OCI-LY7 (cell line): Measurements from ENCODE around the gene IQSEC1. TPM values are rescaled to one million over a fixed set of nuclear protein-coding genes. Genes with fewer than 3 reads are reported as not detected.

ENCODE experiments used
- BruUV-seq: library from RNA; stranded (reverse); fragments of 400-500 nt; replicated peaks from 2 replicates; lab custom pipeline; 2021; lab: Mats Ljungman, UMichigan
- CTCF ChIA-PET: fragments of 300-600 bp; sonication (Branson Sonifier 250); formaldehyde crosslinking; loops from one replicate; lab custom pipeline; 2022; ENCODE audit warnings: antibody characterized with exemption; ENCODE audit not compliant: unreplicated experiment; lab: Charles Lee
- POLR2A ChIA-PET: fragments of 300-600 bp; sonication (Branson Sonifier 250); formaldehyde crosslinking; loops from one replicate; lab custom pipeline; 2022; ENCODE audit warnings: antibody characterized with exemption; lab: Charles Lee
- DNase-seq: peaks from one replicate; pipeline ENCODE4 v3.0.0-alpha.2; 2015; ENCODE audit warnings: low spot score
- H2AFZ ChIP-seq: fragments of 200-600 bp; sonication (generic), shearing (Covaris generic); 2 replicates; pipeline ENCODE4 v1.6.1; 2014; ENCODE audit warnings: mild to moderate bottlenecking, antibody characterized with exemption, low read length, moderate library complexity
- H3K27ac ChIP-seq: fragments of 200-600 bp; sonication (generic); 2 replicates; pipeline ENCODE4 v1.5.1; 2014; ENCODE audit warnings: mixed run types, low read depth, mild to moderate bottlenecking, moderate library complexity, low read length, inconsistent platforms; ENCODE audit not compliant: poor library complexity, severe bottlenecking
- H3K36me3 ChIP-seq: fragments of 200-600 bp; sonication (generic); 2 replicates; pipeline ENCODE4 v1.6.1; 2014; ENCODE audit warnings: mild to moderate bottlenecking, antibody characterized with exemption, low read length, moderate library complexity, mixed read lengths; ENCODE audit not compliant: insufficient read depth
- H3K4me1 ChIP-seq: fragments of 200-600 bp; sonication (generic); 2 replicates; pipeline ENCODE4 v1.5.1; 2014; ENCODE audit warnings: mild to moderate bottlenecking, low read length; ENCODE audit not compliant: insufficient read depth, poor library complexity, severe bottlenecking
- H3K4me2 ChIP-seq: fragments of 200-600 bp; sonication (generic); 2 replicates; pipeline ENCODE4 v1.6.1; 2014; ENCODE audit warnings: mild to moderate bottlenecking, low read length
- H3K4me3 ChIP-seq: fragments of 200-600 bp; sonication (generic); 2 replicates; pipeline ENCODE4 v1.5.1; 2014; ENCODE audit warnings: mild to moderate bottlenecking, low read depth, low read length; ENCODE audit not compliant: poor library complexity, severe bottlenecking
- H3K79me2 ChIP-seq: fragments of 200-600 bp; sonication (generic); 2 replicates; pipeline ENCODE4 v1.6.1; 2016; ENCODE audit warnings: low read depth, mild to moderate bottlenecking, low read length, moderate library complexity, mixed read lengths; ENCODE audit not compliant: insufficient read depth
- H3K9me2 ChIP-seq: fragments of 200-600 bp; sonication (generic); 2 replicates; pipeline ENCODE4 v1.6.1; 2016; ENCODE audit warnings: mild to moderate bottlenecking, low read length, mixed read lengths; ENCODE audit not compliant: insufficient read depth
- H3K9me3 ChIP-seq: fragments of 200-600 bp; sonication (generic); 2 replicates; pipeline ENCODE4 v1.6.1; 2014; ENCODE audit warnings: mild to moderate bottlenecking, mixed run types, low read length, mixed read lengths
- H4K20me1 ChIP-seq: fragments of 200-600 bp; sonication (generic); 2 replicates; pipeline ENCODE4 v1.6.1; 2014; ENCODE audit warnings: mild to moderate bottlenecking, antibody characterized with exemption, low read length, moderate library complexity, mixed read lengths; ENCODE audit not compliant: insufficient read depth
- EZH2phosphoT487 ChIP-seq: fragments of 200-600 bp; sonication (generic); IDR thresholded peaks from 2 replicates; pipeline ENCODE4 v1.6.1; 2018; ENCODE audit warnings: low read depth, borderline replicate concordance, mild to moderate bottlenecking, mixed run types, antibody characterized with exemption, low read length, moderate library complexity, mixed read lengths
- intact Hi-C: fragments of 100-400 bp; cut with micrococcal nuclease; formaldehyde crosslinking; loops from one replicate; pipeline ENCODE4 v1.10.0; 2022; ENCODE audit not compliant: unreplicated experiment
- total RNA-seq, 2 experiments: library from RNA; depleted of rRNA in 1 of 2; stranded (reverse); fragments of >200 nt in 1 of 2; shearing (Covaris generic) in 1 of 2; gene quantifications; 2 replicates each; pipeline ENCODE4 v1.2.3, GENCODE V29; 2014 to 2022
- TF ChIP-seq, protein P1 (sequence below): fragments of 200-600 bp; sonication (generic); conservative IDR thresholded peaks from 2 replicates; pipeline ENCODE4 v1.5.1; 2014; ENCODE audit warnings: mild to moderate bottlenecking, antibody characterized with exemption, low read length, moderate library complexity, mixed read lengths

IQSEC1 gene
- total RNA-seq, 2 experiments from 2014 or later: 25.2 to 70.1 TPM

DNA sequence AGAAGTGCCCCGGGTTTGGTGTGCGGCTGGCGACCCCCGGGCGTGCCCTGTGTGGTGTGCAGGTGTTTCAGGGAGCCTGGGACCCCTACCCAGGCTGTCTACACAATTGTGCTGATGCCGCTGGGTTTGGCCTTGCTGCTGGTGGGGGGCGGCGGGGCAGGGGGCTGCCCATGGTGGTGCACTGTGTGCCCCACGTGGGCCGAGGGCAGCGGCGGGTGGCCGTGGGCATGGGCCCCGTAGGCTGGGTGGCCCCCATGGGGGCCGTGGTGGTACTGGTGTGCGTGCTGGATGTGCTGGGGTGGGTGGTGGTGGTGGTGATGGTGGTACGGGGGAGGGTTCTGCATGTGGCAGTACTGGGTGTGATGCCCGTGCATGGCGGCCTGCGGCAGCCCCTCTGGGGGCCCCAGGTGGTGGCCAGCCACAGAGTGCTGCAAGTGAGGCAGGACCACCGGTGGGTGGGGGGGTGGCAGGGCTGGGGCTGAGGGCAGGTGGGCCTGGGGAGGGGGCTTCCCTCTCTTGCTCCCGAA, 172.3 kb downstream of the IQSEC1 start:
- H3K9me2 ChIP-seq: no peaks in the 10 kb centered on the region
- TF ChIP-seq, protein P1, sequence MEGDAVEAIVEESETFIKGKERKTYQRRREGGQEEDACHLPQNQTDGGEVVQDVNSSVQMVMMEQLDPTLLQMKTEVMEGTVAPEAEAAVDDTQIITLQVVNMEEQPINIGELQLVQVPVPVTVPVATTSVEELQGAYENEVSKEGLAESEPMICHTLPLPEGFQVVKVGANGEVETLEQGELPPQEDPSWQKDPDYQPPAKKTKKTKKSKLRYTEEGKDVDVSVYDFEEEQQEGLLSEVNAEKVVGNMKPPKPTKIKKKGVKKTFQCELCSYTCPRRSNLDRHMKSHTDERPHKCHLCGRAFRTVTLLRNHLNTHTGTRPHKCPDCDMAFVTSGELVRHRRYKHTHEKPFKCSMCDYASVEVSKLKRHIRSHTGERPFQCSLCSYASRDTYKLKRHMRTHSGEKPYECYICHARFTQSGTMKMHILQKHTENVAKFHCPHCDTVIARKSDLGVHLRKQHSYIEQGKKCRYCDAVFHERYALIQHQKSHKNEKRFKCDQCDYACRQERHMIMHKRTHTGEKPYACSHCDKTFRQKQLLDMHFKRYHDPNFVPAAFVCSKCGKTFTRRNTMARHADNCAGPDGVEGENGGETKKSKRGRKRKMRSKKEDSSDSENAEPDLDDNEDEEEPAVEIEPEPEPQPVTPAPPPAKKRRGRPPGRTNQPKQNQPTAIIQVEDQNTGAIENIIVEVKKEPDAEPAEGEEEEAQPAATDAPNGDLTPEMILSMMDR: no peak
- no peak for TF ChIP-seq EZH2phosphoT487
- no peak overlapping the region for H2AFZ ChIP-seq
- no peaks in the 10 kb centered on the region for H3K9me3 ChIP-seq
- no peak overlapping the region for H3K4me3 ChIP-seq
- no peak overlapping the region for H3K4me2 ChIP-seq
- ChIA-PET CTCF (no interaction called here), POLR2A (no interaction called here)
- no peaks in the 10 kb centered on the region for H3K79me2 ChIP-seq
- intact Hi-C loops: loop anchor here (2.0 to 5.0 kb wide), 2 partner anchors 50 to 81 kb away; no protein-coding TSS in a partner anchor
- H3K36me3 ChIP-seq: peaks cover 47% of the 10 kb centered on the region
- BruUV-seq: no TSS peak
- DNase-seq: no peak
- H4K20me1 ChIP-seq: no peaks in the 10 kb centered on the region
- peaks cover 12% of the 10 kb centered on the region for H3K4me1 ChIP-seq
- H3K27ac ChIP-seq: no peak overlapping the region

DNA sequence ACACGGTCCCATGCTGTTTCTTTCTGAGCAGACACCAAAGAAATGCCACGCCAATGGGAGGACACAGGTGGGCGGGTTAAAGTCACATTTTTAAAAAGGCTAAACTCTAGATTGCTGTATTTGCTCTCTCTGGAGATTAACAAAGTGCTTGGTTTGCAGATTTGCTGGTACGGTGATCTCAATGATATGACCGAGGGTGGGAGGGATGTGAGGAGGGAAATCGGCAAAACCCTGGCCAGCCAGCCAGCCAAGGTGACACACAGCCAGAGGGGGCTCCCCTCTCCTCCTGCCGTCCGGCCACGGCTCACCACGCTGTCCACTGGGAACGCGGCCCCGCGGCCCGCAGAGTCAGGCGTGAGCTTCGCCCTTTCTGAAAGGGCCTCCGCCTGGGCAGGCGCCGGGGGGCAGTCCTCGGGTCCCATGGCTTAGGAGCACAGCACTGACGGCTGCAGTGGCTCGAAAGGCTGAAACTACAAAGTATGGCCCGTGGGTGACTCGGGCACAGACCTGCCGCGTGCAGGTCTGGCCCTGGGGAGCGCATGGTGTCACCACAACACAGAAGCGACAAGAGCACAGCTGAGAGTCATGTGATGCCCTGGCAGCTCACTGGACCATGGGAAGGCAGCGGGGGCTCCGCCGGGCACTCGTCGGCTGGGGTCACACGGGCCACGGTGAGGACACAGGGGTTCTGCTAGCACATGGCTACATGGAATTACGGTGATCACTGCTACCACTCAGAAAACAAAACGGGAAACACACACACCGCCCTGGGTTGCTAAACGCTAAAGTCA, 174.1 kb downstream of the IQSEC1 start:
- TF ChIP-seq EZH2phosphoT487: no peak
- TF ChIP-seq, protein P1: no peak
- peaks cover 34% of the 10 kb centered on the region for H3K36me3 ChIP-seq
- H3K79me2 ChIP-seq: no peaks in the 10 kb centered on the region
- BruUV-seq: no TSS peak
- no peaks in the 10 kb centered on the region for H3K9me2 ChIP-seq
- no peak overlapping the region for H3K27ac ChIP-seq
- H3K4me2 ChIP-seq: no peak overlapping the region
- ChIA-PET POLR2A (no interaction called here), CTCF (no interaction called here)
- DNase-seq: no peak
- no peak overlapping the region for H2AFZ ChIP-seq
- H3K4me1 ChIP-seq: peaks cover 12% of the 10 kb centered on the region
- H3K9me3 ChIP-seq: no peaks in the 10 kb centered on the region
- no peak overlapping the region for H3K4me3 ChIP-seq
- intact Hi-C loops: no loop called here
- H4K20me1 ChIP-seq: no peaks in the 10 kb centered on the region
